ENCODE results near the gene KCNQ5. TPM values are rescaled to one million over a fixed set of nuclear protein-coding genes. Genes with fewer than 3 reads are reported as not detected.

The KCNQ5 gene
- total and polyA plus RNA-seq, 10 of the 15 experiments (the other 5 are each of a cell fraction or from before 2014, with no cell fraction given), result 0.60 to 16.2 (median 3.2) TPM

GRCh38 chr6:72715119-72715518, 93.3 kb downstream of the KCNQ5 start:
- H3K9ac ChIP-seq (ENCODE audit: control insufficient read depth, insufficient read depth, low read length), result no peak overlapping the region
- no peaks in the 10 kb centered on the region for H4K20me1 ChIP-seq (ENCODE audit: control insufficient read depth, insufficient read depth)
- no peak for DNase-seq (ENCODE audit: low read depth, low spot score)
- FAIRE-seq, result no peak
- ChIA-PET SMC1A (ENCODE audit: uncharacterized antibody, unreplicated experiment) (interaction anchor here (0.7 to 2.7 kb wide), 9 partner anchors 7 to 87 kb away, joined by 3 to 11 read pairs (median 4); no protein-coding TSS in a partner anchor), CTCF (interaction anchor here (1.3 kb wide), 1 partner anchor 14 kb away, joined by 3 read pairs; no protein-coding TSS in a partner anchor), POLR2A (interaction anchor here (1.0 kb wide), 1 partner anchor 9 kb away, joined by 3 read pairs; no protein-coding TSS in a partner anchor), RAD21 (ENCODE audit: unreplicated experiment) (interaction anchor here (0.9 kb wide), 1 partner anchor 66 kb away, joined by 3 read pairs; no protein-coding TSS in a partner anchor)
- H3K9me3 ChIP-seq (replicated peaks; ENCODE audit: control insufficient read depth, insufficient read depth, low read length), result no peaks in the 10 kb centered on the region
- H2AFZ ChIP-seq (ENCODE audit: control insufficient read depth, low read depth, low read length), result no peak overlapping the region
- H3K4me1 ChIP-seq (ENCODE audit: control insufficient read depth, insufficient read depth, low read length), result no peaks in the 10 kb centered on the region
- intact Hi-C loops (cut with micrococcal nuclease; ENCODE audit: unreplicated experiment), result no loop called here
- no TSS peak for BruUV-seq (replicated peaks)
- WGBS (ENCODE audit: insufficient coverage, insufficient replicate concordance, low lambda C conversion rate, missing lambda C conversion rate), result 51% methylated on average over 5 of the region's 5 CpGs
- no peaks in the 10 kb centered on the region for H3K27me3 ChIP-seq (replicated peaks in 1 of 2; ENCODE audit: control insufficient read depth in 2 of 2, insufficient read depth in 2 of 2, low read length in 1 of 2)
- no peaks in the 10 kb centered on the region for H3K36me3 ChIP-seq (ENCODE audit: control insufficient read depth in 2 of 2, insufficient read depth in 2 of 2, low read length in 1 of 2)
- in situ Hi-C loops (cut with MboI), result no loop called here
- no peak for ATAC-seq
- H3K4me2 ChIP-seq (ENCODE audit: control insufficient read depth, insufficient read depth), result no peak overlapping the region
- TF ChIP-seq NBN (IDR thresholded peaks at IDR 0.05) (no peak), CTCF (IDR thresholded peaks at IDR 0.05 in 2 of 3, conservative IDR thresholded peaks at IDR 0.05 in 1 of 3; ENCODE audit: control insufficient read depth in 2 of 3, extremely low read depth in 1 of 3, insufficient read depth in 1 of 3, low read depth in 3 of 3, low read length in 3 of 3) (no peak), STAT3 (IDR thresholded peaks at IDR 0.05; ENCODE audit: low read depth, low read length) (no peak)
- no peak overlapping the region for H3K4me3 ChIP-seq
- no peak overlapping the region for H3K27ac ChIP-seq (ENCODE audit: control insufficient read depth, insufficient read depth)
- H3K79me2 ChIP-seq (ENCODE audit: control insufficient read depth, insufficient read depth, low read length), result no peaks in the 10 kb centered on the region; the same call in none of the 2 replicates

GRCh38 chr6:72716916-72717315, 95.1 kb downstream of the KCNQ5 start:
- ChIA-PET SMC1A (ENCODE audit: uncharacterized antibody, unreplicated experiment) (interaction anchor here (0.7 to 2.5 kb wide), 3 partner anchors 9 to 14 kb away, joined by 3 to 7 read pairs (median 3); no protein-coding TSS in a partner anchor), POLR2A (no interaction called here), CTCF (interaction anchor here (1.6 kb wide), 1 partner anchor 100 kb away, joined by 3 read pairs; no protein-coding TSS in a partner anchor), RAD21 (ENCODE audit: unreplicated experiment) (no interaction called here)
- no peaks in the 10 kb centered on the region for H4K20me1 ChIP-seq (ENCODE audit: control insufficient read depth, insufficient read depth)
- no peak for TF ChIP-seq LARP7 (IDR thresholded peaks at IDR 0.05)
- no peak for TF ChIP-seq WRNIP1 (IDR thresholded peaks at IDR 0.05; ENCODE audit: borderline replicate concordance, low read depth, low read length)
- no peak for TF ChIP-seq GATAD2B (conservative IDR thresholded peaks at IDR 0.05; ENCODE audit: low read depth)
- no peak for TF ChIP-seq RFX5 (IDR thresholded peaks at IDR 0.05; ENCODE audit: low read depth, low read length)
- H3K27ac ChIP-seq (ENCODE audit: control insufficient read depth, insufficient read depth), result no peak overlapping the region
- H3K4me1 ChIP-seq (ENCODE audit: control insufficient read depth, insufficient read depth, low read length), result peaks cover under 1% of the 10 kb centered on the region; the same call in 1 of the 2 replicates
- BruUV-seq (replicated peaks), result no TSS peak
- H3K79me2 ChIP-seq (ENCODE audit: control insufficient read depth, insufficient read depth, low read length), result no peaks in the 10 kb centered on the region; the same call in none of the 2 replicates
- H3K4me2 ChIP-seq (ENCODE audit: control insufficient read depth, insufficient read depth), result no peak overlapping the region
- H3K9me3 ChIP-seq (replicated peaks; ENCODE audit: control insufficient read depth, insufficient read depth, low read length), result no peaks in the 10 kb centered on the region
- no peaks in the 10 kb centered on the region for H3K27me3 ChIP-seq (replicated peaks in 1 of 2; ENCODE audit: control insufficient read depth in 2 of 2, insufficient read depth in 2 of 2, low read length in 1 of 2)
- no peak for ATAC-seq
- H3K4me3 ChIP-seq, result no peak overlapping the region
- FAIRE-seq, result peak; percentile 57
- in situ Hi-C loops (cut with MboI) (no loop called here), intact Hi-C loops (cut with micrococcal nuclease; ENCODE audit: unreplicated experiment) (no loop called here)
- no peaks in the 10 kb centered on the region for H3K36me3 ChIP-seq (ENCODE audit: control insufficient read depth in 2 of 2, insufficient read depth in 2 of 2, low read length in 1 of 2)
- no peak for DNase-seq (ENCODE audit: low read depth, low spot score)
- H3K9ac ChIP-seq (ENCODE audit: control insufficient read depth, insufficient read depth, low read length), result no peak overlapping the region
- H2AFZ ChIP-seq (ENCODE audit: control insufficient read depth, low read depth, low read length), result no peak overlapping the region

Measured in GM12878 (cell line).